IPS-18a (cell line): Measurements from ENCODE around the gene HEATR5A.

Source experiments
- H3K27ac ChIP-seq: one replicate; pipeline ENCODE4 v1.5.1; 2013; ENCODE audit warnings: low read length
- H3K27me3 ChIP-seq: one replicate; pipeline ENCODE4 v1.6.1; 2013; ENCODE audit warnings: mild to moderate bottlenecking, low read length; ENCODE audit not compliant: control insufficient read depth, insufficient read depth
- H3K36me3 ChIP-seq: one replicate; pipeline ENCODE4 v1.6.1; 2013; ENCODE audit warnings: low read depth, low read length; ENCODE audit not compliant: control insufficient read depth
- H3K4me1 ChIP-seq: one replicate; pipeline ENCODE4 v1.6.1; 2013; ENCODE audit warnings: low read depth, low read length; ENCODE audit not compliant: control insufficient read depth
- H3K4me3 ChIP-seq: one replicate; pipeline ENCODE4 v1.5.1; 2013; ENCODE audit warnings: low read length
- H3K9ac ChIP-seq: one replicate; pipeline ENCODE4 v1.6.1; 2013; ENCODE audit warnings: mild to moderate bottlenecking, low read length, moderate library complexity
- H3K9me3 ChIP-seq: one replicate; pipeline ENCODE4 v1.6.1; 2013; ENCODE audit warnings: low read depth, low read length; ENCODE audit not compliant: control insufficient read depth

HEATR5A gene

DNA sequence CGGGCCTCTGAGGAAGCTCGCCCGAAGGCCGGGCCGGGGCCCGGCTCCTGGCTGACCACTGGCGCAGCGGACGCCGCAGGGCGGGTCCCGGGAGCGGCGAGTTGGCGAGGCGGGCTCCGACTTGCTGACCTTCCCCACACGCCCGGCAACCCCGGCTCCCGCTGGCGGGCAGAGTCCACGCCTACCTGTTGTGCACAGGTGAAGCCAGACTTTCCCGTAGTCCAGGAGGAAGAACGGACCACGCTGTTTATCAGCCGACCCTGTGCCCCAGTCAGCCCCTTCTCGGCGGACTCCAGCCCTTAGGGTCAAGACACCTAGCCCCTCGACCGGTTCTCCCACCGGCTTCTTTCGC lies 407 bp downstream of the HEATR5A start:
- Histone ChIP-seq H3K27ac (no peak overlapping the region), H3K4me3 (peak overlapping the region; percentile 94), H3K36me3 (no peaks in the 10 kb centered on the region), H3K9ac (peak overlapping the region; percentile 70), H3K4me1 (peaks cover 7% of the 10 kb centered on the region), H3K9me3 (no peaks in the 10 kb centered on the region), H3K27me3 (no peaks in the 10 kb centered on the region)

GRCh38 chr14:31419179-31419966 lies 977 bp downstream of the HEATR5A start:
- H3K36me3 ChIP-seq: no peaks in the 10 kb centered on the region
- H3K4me1 ChIP-seq: peaks cover 7% of the 10 kb centered on the region
- peak overlapping the region; percentile 94 for H3K4me3 ChIP-seq
- H3K27ac ChIP-seq: no peak overlapping the region
- H3K27me3 ChIP-seq: no peaks in the 10 kb centered on the region
- no peaks in the 10 kb centered on the region for H3K9me3 ChIP-seq
- peak overlapping the region; percentile 70 for H3K9ac ChIP-seq

GRCh38 chr14:31418440-31418839 lies 1.9 kb downstream of the HEATR5A start:
- H3K9ac ChIP-seq: no peak overlapping the region
- no peak overlapping the region for H3K27ac ChIP-seq
- no peaks in the 10 kb centered on the region for H3K36me3 ChIP-seq
- H3K4me1 ChIP-seq: peaks cover 7% of the 10 kb centered on the region
- H3K27me3 ChIP-seq: no peaks in the 10 kb centered on the region
- H3K9me3 ChIP-seq: no peaks in the 10 kb centered on the region
- no peak overlapping the region for H3K4me3 ChIP-seq

GRCh38 chr14:31414190-31414833 lies 6.0 kb downstream of the HEATR5A start:
- no peak overlapping the region for H3K27ac ChIP-seq
- no peaks in the 10 kb centered on the region for H3K9me3 ChIP-seq
- peaks cover 5% of the 10 kb centered on the region for H3K4me1 ChIP-seq
- H3K27me3 ChIP-seq: no peaks in the 10 kb centered on the region
- no peak overlapping the region for H3K4me3 ChIP-seq
- no peaks in the 10 kb centered on the region for H3K36me3 ChIP-seq
- H3K9ac ChIP-seq: no peak overlapping the region

DNA sequence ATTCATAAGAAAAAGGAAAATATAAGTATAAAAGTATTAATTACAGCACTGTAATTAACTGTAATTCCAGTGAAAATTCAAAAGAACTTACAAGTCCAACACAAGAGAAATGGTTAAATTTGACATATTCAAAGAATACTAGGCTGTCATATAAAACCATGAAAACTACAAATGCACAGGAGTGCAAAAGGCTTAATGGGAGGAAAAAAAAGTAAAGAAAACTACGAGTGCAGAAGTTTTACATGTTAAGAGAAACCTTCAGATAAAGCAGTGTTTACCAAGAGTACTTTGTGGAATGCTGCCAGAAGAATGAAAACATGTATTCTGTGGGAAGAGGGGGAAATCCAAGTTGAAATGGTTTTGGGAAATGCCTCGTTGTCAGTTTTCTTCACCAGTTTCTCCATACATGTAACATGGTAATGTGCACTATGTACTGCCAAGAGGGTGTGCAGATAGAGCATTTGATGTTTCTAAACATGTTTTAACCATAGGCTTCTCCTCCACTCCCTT lies 9.1 kb downstream of the HEATR5A start:
- H3K4me1 ChIP-seq: no peaks in the 10 kb centered on the region
- H3K9ac ChIP-seq: no peak overlapping the region
- no peak overlapping the region for H3K4me3 ChIP-seq
- no peaks in the 10 kb centered on the region for H3K9me3 ChIP-seq
- H3K36me3 ChIP-seq: no peaks in the 10 kb centered on the region
- no peak overlapping the region for H3K27ac ChIP-seq
- H3K27me3 ChIP-seq: no peaks in the 10 kb centered on the region

- H3K9ac ChIP-seq: no peak overlapping the region
- H3K27me3 ChIP-seq: no peaks in the 10 kb centered on the region
- no peaks in the 10 kb centered on the region for H3K36me3 ChIP-seq
- no peaks in the 10 kb centered on the region for H3K4me1 ChIP-seq
- no peak overlapping the region for H3K27ac ChIP-seq
- no peak overlapping the region for H3K4me3 ChIP-seq
- H3K9me3 ChIP-seq: no peaks in the 10 kb centered on the region
These were observed 10.2 kb downstream of the HEATR5A start for GRCh38 chr14:31410048-31410650.

GRCh38 chr14:31408421-31408820 lies 11.9 kb downstream of the HEATR5A start:
- Histone ChIP-seq H3K4me3 (no peak overlapping the region), H3K9ac (no peak overlapping the region), H3K9me3 (no peaks in the 10 kb centered on the region), H3K36me3 (no peaks in the 10 kb centered on the region), H3K4me1 (no peaks in the 10 kb centered on the region), H3K27me3 (no peaks in the 10 kb centered on the region), H3K27ac (no peak overlapping the region)

DNA sequence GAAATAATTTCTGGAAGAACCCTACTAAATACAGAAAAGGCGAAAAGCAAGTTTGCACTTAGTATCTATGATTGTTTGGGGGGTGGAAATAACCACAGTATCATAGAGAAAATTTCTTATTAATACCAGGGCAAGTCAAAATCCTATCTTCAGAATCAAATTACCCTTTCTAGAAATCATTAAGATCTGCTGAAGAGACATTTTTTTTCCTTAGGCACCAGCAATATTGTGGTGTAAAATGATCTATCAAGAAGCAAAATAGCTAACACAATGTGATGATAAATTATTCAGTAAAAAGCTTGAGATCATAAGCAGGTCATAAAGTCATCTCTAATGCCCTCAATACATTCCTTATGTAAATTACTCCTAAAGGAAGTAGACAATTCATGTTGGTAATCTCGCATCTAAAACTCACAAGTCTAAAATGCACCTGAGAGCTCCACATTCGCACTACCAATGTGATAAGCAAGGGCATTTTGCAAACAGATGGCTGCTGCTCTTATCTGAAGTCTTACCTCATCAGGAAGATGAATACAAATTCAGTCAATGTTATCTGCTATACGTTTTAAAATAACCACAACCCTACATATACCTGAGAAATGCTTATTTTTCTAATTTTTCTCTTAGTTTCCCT lies 14.6 kb downstream of the HEATR5A start:
- H3K9me3 ChIP-seq: no peaks in the 10 kb centered on the region
- H3K9ac ChIP-seq: no peak overlapping the region
- no peaks in the 10 kb centered on the region for H3K27me3 ChIP-seq
- no peak overlapping the region for H3K4me3 ChIP-seq
- peaks cover 8% of the 10 kb centered on the region for H3K36me3 ChIP-seq
- no peak overlapping the region for H3K27ac ChIP-seq
- no peaks in the 10 kb centered on the region for H3K4me1 ChIP-seq

GRCh38 chr14:31405106-31405505 lies 15.2 kb downstream of the HEATR5A start:
- Histone ChIP-seq H3K27me3 (no peaks in the 10 kb centered on the region), H3K4me1 (no peaks in the 10 kb centered on the region), H3K9ac (no peak overlapping the region), H3K4me3 (no peak overlapping the region), H3K27ac (no peak overlapping the region), H3K9me3 (no peaks in the 10 kb centered on the region), H3K36me3 (peaks cover 10% of the 10 kb centered on the region)

DNA sequence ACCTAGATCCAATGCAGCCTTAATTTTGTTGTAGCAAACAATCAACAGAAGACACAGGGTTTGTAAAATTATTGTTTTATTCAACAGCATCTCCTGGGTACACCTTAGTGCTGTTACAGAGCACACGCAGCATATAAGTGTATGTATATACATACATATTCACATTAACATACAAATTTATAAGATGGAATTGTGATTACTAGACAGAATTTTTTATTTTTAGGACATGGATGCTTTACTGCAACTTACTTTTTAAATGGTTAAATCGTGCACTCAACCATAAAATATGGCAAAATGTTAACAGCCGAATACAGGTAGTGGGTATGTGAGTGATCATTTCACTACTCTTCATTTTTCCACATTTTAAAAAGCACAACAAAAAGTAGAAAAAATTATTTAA lies 16.6 kb downstream of the HEATR5A start:
- H3K4me3 ChIP-seq: no peak overlapping the region
- H3K4me1 ChIP-seq: no peaks in the 10 kb centered on the region
- H3K27me3 ChIP-seq: no peaks in the 10 kb centered on the region
- no peaks in the 10 kb centered on the region for H3K9me3 ChIP-seq
- no peak overlapping the region for H3K27ac ChIP-seq
- no peak overlapping the region for H3K9ac ChIP-seq
- peaks cover 13% of the 10 kb centered on the region for H3K36me3 ChIP-seq

DNA sequence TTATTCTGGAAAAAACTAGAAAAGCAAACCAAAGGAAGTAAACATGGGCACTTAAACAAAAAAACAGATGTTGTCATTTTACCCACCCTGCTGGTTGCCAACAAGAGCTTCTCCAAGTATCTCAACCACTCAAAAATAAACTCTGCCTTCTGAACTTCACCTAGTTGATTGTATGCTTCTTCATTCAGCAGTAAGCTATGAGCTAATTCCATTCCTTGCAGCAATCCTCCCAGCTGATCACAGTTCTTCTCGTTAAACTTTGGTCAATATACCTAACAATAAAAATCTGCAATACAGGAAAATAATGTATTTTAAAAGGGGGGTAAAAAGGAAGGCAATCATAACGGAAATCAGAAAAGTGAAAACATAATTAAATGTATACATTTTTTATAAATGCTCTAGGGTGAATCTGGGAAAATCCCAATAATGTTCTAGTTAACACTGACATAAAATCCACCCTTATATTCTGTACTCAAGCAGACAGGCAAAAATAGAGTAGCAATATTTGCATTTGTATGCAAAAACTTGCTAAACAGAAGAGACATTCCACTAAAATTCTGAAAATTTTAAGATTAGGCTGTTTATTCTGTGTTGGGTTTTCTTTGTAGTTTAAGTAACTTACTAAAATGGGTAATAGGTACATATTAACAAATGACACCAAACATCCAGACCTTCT lies 17.4 kb downstream of the HEATR5A start:
- no peaks in the 10 kb centered on the region for H3K9me3 ChIP-seq
- no peaks in the 10 kb centered on the region for H3K4me1 ChIP-seq
- H3K27ac ChIP-seq: no peak overlapping the region
- H3K36me3 ChIP-seq: peaks cover 19% of the 10 kb centered on the region
- no peaks in the 10 kb centered on the region for H3K27me3 ChIP-seq
- H3K4me3 ChIP-seq: no peak overlapping the region
- no peak overlapping the region for H3K9ac ChIP-seq
